Measurements from ENCODE around the gene CDH7.

CDH7 gene

GRCh38 chr18:65735155-65735554 lies 15.7 kb upstream of the CDH7 start:
- Histone ChIP-seq H3K27ac (ENCODE audit: low read depth, low read length) (no peak overlapping the region), H3K36me3 (ENCODE audit: control insufficient read depth, low read length) (no peaks in the 10 kb centered on the region), H3K4me1 (ENCODE audit: control insufficient read depth, low read length) (no peaks in the 10 kb centered on the region), H3K4me3 (ENCODE audit: low read length) (no peak overlapping the region), H3K9me3 (ENCODE audit: control insufficient read depth, insufficient read depth, low read length) (no peaks in the 10 kb centered on the region), H3K4me2 (ENCODE audit: low read length) (no peak overlapping the region), H3F3A (ENCODE audit: control insufficient read depth, insufficient read depth) (no peaks in the 10 kb centered on the region), H3K9me2 (replicated peaks; ENCODE audit: control insufficient read depth, low read length) (no peaks in the 10 kb centered on the region), H3K27me3 (ENCODE audit: control insufficient read depth, low read length) (no peaks in the 10 kb centered on the region), H4K20me1 (ENCODE audit: control insufficient read depth, insufficient read depth, low read depth, low read length) (no peaks in the 10 kb centered on the region), H3K79me2 (ENCODE audit: control insufficient read depth, low read length) (no peaks in the 10 kb centered on the region)
- TF ChIP-seq CTCF (IDR thresholded peaks at IDR 0.05; ENCODE audit: low read depth, low read length, poor library complexity, severe bottlenecking): no peak
- TF ChIP-seq EZH2phosphoT487 (IDR thresholded peaks at IDR 0.05; ENCODE audit: borderline replicate concordance, low read length): no peak

- TF ChIP-seq CTCF (IDR thresholded peaks at IDR 0.05; ENCODE audit: low read depth, low read length, poor library complexity, severe bottlenecking) (no peak), EZH2phosphoT487 (IDR thresholded peaks at IDR 0.05; ENCODE audit: borderline replicate concordance, low read length) (no peak)
- Histone ChIP-seq H3K9me2 (replicated peaks; ENCODE audit: control insufficient read depth, low read length) (no peaks in the 10 kb centered on the region), H3K27ac (ENCODE audit: low read depth, low read length) (no peak overlapping the region), H3K36me3 (ENCODE audit: control insufficient read depth, low read length) (no peaks in the 10 kb centered on the region), H3K4me1 (ENCODE audit: control insufficient read depth, low read length) (no peaks in the 10 kb centered on the region), H3K27me3 (ENCODE audit: control insufficient read depth, low read length) (no peaks in the 10 kb centered on the region), H3K9me3 (ENCODE audit: control insufficient read depth, insufficient read depth, low read length) (no peaks in the 10 kb centered on the region), H4K20me1 (ENCODE audit: control insufficient read depth, insufficient read depth, low read depth, low read length) (no peaks in the 10 kb centered on the region), H3K4me2 (ENCODE audit: low read length) (no peak overlapping the region), H3K4me3 (ENCODE audit: low read length) (no peak overlapping the region), H3K79me2 (ENCODE audit: control insufficient read depth, low read length) (no peaks in the 10 kb centered on the region), H3F3A (ENCODE audit: control insufficient read depth, insufficient read depth) (no peaks in the 10 kb centered on the region)
These were observed 13.3 kb upstream of the CDH7 start for GRCh38 chr18:65737471-65737955.

- no peaks in the 10 kb centered on the region for H3K4me1 ChIP-seq (ENCODE audit: control insufficient read depth, low read length)
- H3K4me3 ChIP-seq (ENCODE audit: low read length): no peak overlapping the region
- H3K27me3 ChIP-seq (ENCODE audit: control insufficient read depth, low read length): no peaks in the 10 kb centered on the region
- H3K79me2 ChIP-seq (ENCODE audit: control insufficient read depth, low read length): no peaks in the 10 kb centered on the region
- no peaks in the 10 kb centered on the region for H3K9me2 ChIP-seq (replicated peaks; ENCODE audit: control insufficient read depth, low read length)
- no peak overlapping the region for H3K4me2 ChIP-seq (ENCODE audit: low read length)
- H3F3A ChIP-seq (ENCODE audit: control insufficient read depth, insufficient read depth): no peaks in the 10 kb centered on the region
- no peaks in the 10 kb centered on the region for H3K36me3 ChIP-seq (ENCODE audit: control insufficient read depth, low read length)
- no peak for TF ChIP-seq CTCF (IDR thresholded peaks at IDR 0.05; ENCODE audit: low read depth, low read length, poor library complexity, severe bottlenecking)
- TF ChIP-seq EZH2phosphoT487 (IDR thresholded peaks at IDR 0.05; ENCODE audit: borderline replicate concordance, low read length): no peak
- H3K9me3 ChIP-seq (ENCODE audit: control insufficient read depth, insufficient read depth, low read length): peaks cover 3% of the 10 kb centered on the region; the same call in 1 of the 2 replicates
- H4K20me1 ChIP-seq (ENCODE audit: control insufficient read depth, insufficient read depth, low read depth, low read length): no peaks in the 10 kb centered on the region
- H3K27ac ChIP-seq (ENCODE audit: low read depth, low read length): no peak overlapping the region
These were observed 3.9 kb upstream of the CDH7 start for GRCh38 chr18:65746936-65747335.

All from DOHH2 (cell line).